Epithelial cell of proximal tubule (primary cell): Measurements from ENCODE around the gene LGMN. TPM values are rescaled to one million over a fixed set of nuclear protein-coding genes. Genes with fewer than 3 reads are reported as not detected.

Experiments
- DNase-seq: peaks from one replicate; pipeline ENCODE4 v3.0.0-alpha.2; 2011; ENCODE audit warnings: low read depth
- H3K4me3 ChIP-seq: 2 replicates; pipeline ENCODE4 v1.5.1; 2011; ENCODE audit warnings: low read depth, mild to moderate bottlenecking, low read length
- CTCF ChIP-seq: conservative IDR thresholded peaks from 2 replicates; pipeline ENCODE4 v1.5.1; 2012; ENCODE audit warnings: low read depth, mild to moderate bottlenecking, low read length
- total RNA-seq: library from RNA; depleted of rRNA; stranded (reverse); fragments of >200 nt; gene quantifications from 2 replicates; pipeline ENCODE4 v1.2.3, GENCODE V29; 2015

Gene LGMN
- total RNA-seq, 1 donor from 2014 or later = 63.5 TPM

- TF ChIP-seq CTCF = no peak
Measured at GRCh38 chr14:92695562-92695961, 52.9 kb downstream of the LGMN start.

GRCh38 chr14:92694807-92695206, 53.6 kb downstream of the LGMN start:
- TF ChIP-seq CTCF = no peak
- DNase-seq = no peak
- H3K4me3 ChIP-seq = no peak overlapping the region

More at GRCh38 chr14:92695562-92695961, 52.9 kb downstream of the LGMN start:
- no peak overlapping the region for H3K4me3 ChIP-seq
- DNase-seq = no peak

GRCh38 chr14:92693998-92694795, 54.2 kb downstream of the LGMN start:
- H3K4me3 ChIP-seq = no peak overlapping the region
- TF ChIP-seq CTCF = no peak
- peak; percentile 25 for DNase-seq

GRCh38 chr14:92692822-92693226, 55.6 kb downstream of the LGMN start:
- DNase-seq = no peak
- TF ChIP-seq CTCF = no peak
- no peak overlapping the region for H3K4me3 ChIP-seq

GRCh38 chr14:92690171-92691011, 58.0 kb downstream of the LGMN start:
- peak; percentile 83 for TF ChIP-seq CTCF
- no peak for DNase-seq
- H3K4me3 ChIP-seq = no peak overlapping the region

- no peak overlapping the region for H3K4me3 ChIP-seq
- no peak for TF ChIP-seq CTCF
- no peak for DNase-seq
Measured at GRCh38 chr14:92688434-92689375, 59.7 kb downstream of the LGMN start.
